ENCODE data around the gene MRM1.

DNA sequence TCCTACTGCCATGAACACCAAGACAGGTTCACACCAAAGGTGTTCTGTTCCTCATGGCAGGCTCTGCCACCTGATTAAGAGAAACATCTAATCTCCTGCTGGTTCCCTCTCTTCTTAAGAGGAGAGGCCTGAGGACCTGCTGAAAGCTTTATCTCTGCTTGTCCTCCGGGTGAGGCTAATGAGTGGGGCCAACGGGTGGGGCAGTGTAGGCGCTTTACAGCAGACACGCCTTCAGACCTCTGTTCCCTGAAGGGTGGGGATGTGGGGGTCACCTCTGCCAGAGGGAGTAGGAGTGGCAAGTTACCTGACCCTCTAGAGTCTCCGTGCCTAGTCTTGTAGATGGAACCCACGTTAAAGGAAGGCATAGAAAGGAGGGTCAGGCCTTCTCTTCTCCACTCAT is 4.2 kb upstream of the MRM1 start:
- TF ChIP-seq POLR2AphosphoS5 (IDR thresholded peaks at IDR 0.05) (no peak), POLR2A (IDR thresholded peaks at IDR 0.05) (no peak), EP300 (IDR thresholded peaks at IDR 0.05) (no peak)
- TF ChIP-seq, protein P1, sequence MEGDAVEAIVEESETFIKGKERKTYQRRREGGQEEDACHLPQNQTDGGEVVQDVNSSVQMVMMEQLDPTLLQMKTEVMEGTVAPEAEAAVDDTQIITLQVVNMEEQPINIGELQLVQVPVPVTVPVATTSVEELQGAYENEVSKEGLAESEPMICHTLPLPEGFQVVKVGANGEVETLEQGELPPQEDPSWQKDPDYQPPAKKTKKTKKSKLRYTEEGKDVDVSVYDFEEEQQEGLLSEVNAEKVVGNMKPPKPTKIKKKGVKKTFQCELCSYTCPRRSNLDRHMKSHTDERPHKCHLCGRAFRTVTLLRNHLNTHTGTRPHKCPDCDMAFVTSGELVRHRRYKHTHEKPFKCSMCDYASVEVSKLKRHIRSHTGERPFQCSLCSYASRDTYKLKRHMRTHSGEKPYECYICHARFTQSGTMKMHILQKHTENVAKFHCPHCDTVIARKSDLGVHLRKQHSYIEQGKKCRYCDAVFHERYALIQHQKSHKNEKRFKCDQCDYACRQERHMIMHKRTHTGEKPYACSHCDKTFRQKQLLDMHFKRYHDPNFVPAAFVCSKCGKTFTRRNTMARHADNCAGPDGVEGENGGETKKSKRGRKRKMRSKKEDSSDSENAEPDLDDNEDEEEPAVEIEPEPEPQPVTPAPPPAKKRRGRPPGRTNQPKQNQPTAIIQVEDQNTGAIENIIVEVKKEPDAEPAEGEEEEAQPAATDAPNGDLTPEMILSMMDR (IDR thresholded peaks at IDR 0.05) = no peak
